Measurements from ENCODE around the gene PRDM16. TPM values are rescaled to one million over a fixed set of nuclear protein-coding genes. Genes with fewer than 3 reads are reported as not detected.

Gene PRDM16
- total RNA-seq, 1 donor from 2014 or later: 0.43 TPM

- Mint-ChIP-seq H3K36me3 (ENCODE audit: low read depth, unreplicated experiment) (peaks cover 2% of the 10 kb centered on the region), H3K4me3 (ENCODE audit: unreplicated experiment) (no peak overlapping the region), H3K4me1 (ENCODE audit: low read depth, unreplicated experiment) (peaks cover 20% of the 10 kb centered on the region), H3K9me3 (ENCODE audit: unreplicated experiment) (no peaks in the 10 kb centered on the region), H3K27ac (ENCODE audit: unreplicated experiment) (peak overlapping the region; percentile 38), H3K27me3 (ENCODE audit: low read depth, unreplicated experiment) (peaks cover 2% of the 10 kb centered on the region)
- Histone ChIP-seq H4K20me1 (ENCODE audit: insufficient read depth, low read length) (no peaks in the 10 kb centered on the region), H3K36me3 (ENCODE audit: insufficient read depth, low read length) (no peaks in the 10 kb centered on the region), H3K4me1 (ENCODE audit: insufficient read depth, low read length) (peaks cover 8% of the 10 kb centered on the region), H3K9me3 (ENCODE audit: insufficient read depth, low read depth, low read length) (no peaks in the 10 kb centered on the region), H3K4me2 (ENCODE audit: low read length) (no peak overlapping the region), H3K9ac (ENCODE audit: low read length) (no peak overlapping the region), H3K4me3 (ENCODE audit: insufficient read depth, low read depth, low read length) (no peak overlapping the region), H3K27ac (ENCODE audit: low read depth, low read length) (no peak overlapping the region), H3K27me3 (ENCODE audit: insufficient read depth, low read length) (peaks cover 5% of the 10 kb centered on the region), H3K79me2 (ENCODE audit: insufficient read depth, low read length) (no peaks in the 10 kb centered on the region), H2AFZ (ENCODE audit: low read depth, low read length) (no peak overlapping the region)
- DNase-seq (ENCODE audit: low read depth) (no peak), FAIRE-seq (no peak)
- TF ChIP-seq EZH2 (IDR thresholded peaks at IDR 0.05; ENCODE audit: insufficient read depth, low read length) (no peak), CTCF (IDR thresholded peaks at IDR 0.05; ENCODE audit: insufficient read depth, low read depth, low read length) (no peak)
These were observed 390.3 kb downstream of the PRDM16 start for GRCh38 chr1:3459051-3459908.

- H3K27me3 ChIP-seq (ENCODE audit: insufficient read depth, low read length): peaks cover 5% of the 10 kb centered on the region
- H4K20me1 ChIP-seq (ENCODE audit: insufficient read depth, low read length): no peaks in the 10 kb centered on the region
- peak overlapping the region; percentile 62 for H3K27ac Mint-ChIP-seq (ENCODE audit: unreplicated experiment)
- DNase-seq (ENCODE audit: low read depth): no peak
- H3K4me3 ChIP-seq (ENCODE audit: insufficient read depth, low read depth, low read length): no peak overlapping the region
- no peaks in the 10 kb centered on the region for H3K36me3 ChIP-seq (ENCODE audit: insufficient read depth, low read length)
- no peak overlapping the region for H3K9ac ChIP-seq (ENCODE audit: low read length)
- TF ChIP-seq CTCF (IDR thresholded peaks at IDR 0.05; ENCODE audit: insufficient read depth, low read depth, low read length): no peak
- TF ChIP-seq EZH2 (IDR thresholded peaks at IDR 0.05; ENCODE audit: insufficient read depth, low read length): no peak
- H3K4me2 ChIP-seq (ENCODE audit: low read length): no peak overlapping the region
- peaks cover 8% of the 10 kb centered on the region for H3K4me1 ChIP-seq (ENCODE audit: insufficient read depth, low read length)
- H3K9me3 ChIP-seq (ENCODE audit: insufficient read depth, low read depth, low read length): no peaks in the 10 kb centered on the region
- no peaks in the 10 kb centered on the region for H3K79me2 ChIP-seq (ENCODE audit: insufficient read depth, low read length)
- no peaks in the 10 kb centered on the region for H3K9me3 Mint-ChIP-seq (ENCODE audit: unreplicated experiment)
- FAIRE-seq: no peak
- H3K27me3 Mint-ChIP-seq (ENCODE audit: low read depth, unreplicated experiment): peaks cover 2% of the 10 kb centered on the region
- H3K36me3 Mint-ChIP-seq (ENCODE audit: low read depth, unreplicated experiment): peaks cover 2% of the 10 kb centered on the region
- H3K4me1 Mint-ChIP-seq (ENCODE audit: low read depth, unreplicated experiment): peaks cover 20% of the 10 kb centered on the region
- no peak overlapping the region for H3K27ac ChIP-seq (ENCODE audit: low read depth, low read length)
- H3K4me3 Mint-ChIP-seq (ENCODE audit: unreplicated experiment): no peak overlapping the region
- H2AFZ ChIP-seq (ENCODE audit: low read depth, low read length): peak overlapping the region; percentile 57
These were observed 391.1 kb downstream of the PRDM16 start for GRCh38 chr1:3459940-3460671.

All from astrocyte (in vitro differentiated cells and primary cell).